Endothelial cell of umbilical vein (primary cell): ENCODE data around the gene DAO. TPM values are rescaled to one million over a fixed set of nuclear protein-coding genes. Genes with fewer than 3 reads are reported as not detected.

Experiments used
- BruUV-seq: library from RNA; stranded (reverse); fragments of 400-500 nt; replicated peaks from 2 replicates; lab custom pipeline; 2021; lab: Mats Ljungman, UMichigan
- CTCF ChIA-PET: fragments of 300-600, 350-600 bp; sonication (Branson Sonifier 250); formaldehyde crosslinking; loops from one replicate; lab custom pipeline; 2021; ENCODE audit warnings: antibody characterized with exemption, inconsistent platforms; lab: Charles Lee
- POLR2A ChIA-PET: fragments of 300-600, 350-600 bp; sonication (Branson Sonifier 250); formaldehyde crosslinking; loops from one replicate; lab custom pipeline; 2021; ENCODE audit warnings: antibody characterized with exemption, inconsistent platforms; lab: Charles Lee
- DNase-seq: peaks from one replicate; pipeline ENCODE4 v3.0.0-alpha.2; 2011; ENCODE audit warnings: low read depth, low spot score
- FAIRE-seq: peaks from 2 replicates; lab custom pipeline; 2011; peaks lifted over from hg19 to GRCh38; lab: Jason Lieb, UNC
- H2AFZ ChIP-seq: 2 replicates; pipeline ENCODE4 v1.6.0; 2012; ENCODE audit warnings: low read depth, low read length, control low read depth, inconsistent platforms
- H3K27ac ChIP-seq: 2 replicates; pipeline ENCODE4 v1.5.1; 2011; ENCODE audit warnings: low read depth, mild to moderate bottlenecking, control low read depth, low read length, moderate library complexity; ENCODE audit not compliant: insufficient read depth
- H3K27me3 ChIP-seq, 2 experiments: 2 replicates each; pipeline versions ENCODE4 v1.6.0 to v1.6.1; 2011; ENCODE audit warnings: low read length in 2 of 2, mixed read lengths in 1 of 2; ENCODE audit not compliant: control insufficient read depth in 2 of 2, insufficient read depth in 2 of 2
- H3K36me3 ChIP-seq, 2 experiments: 2 replicates in 1 of 2; 3 replicates in 1 of 2; pipeline ENCODE4 v1.5.1; 2011; ENCODE audit warnings: low read length in 2 of 2, mild to moderate bottlenecking in 1 of 2, moderate library complexity in 1 of 2; ENCODE audit not compliant: control insufficient read depth in 2 of 2, insufficient read depth in 2 of 2; ENCODE audit errors: extremely low read depth in 1 of 2
- H3K4me1 ChIP-seq: 3 replicates; pipeline ENCODE4 v1.5.1; 2011; ENCODE audit warnings: mild to moderate bottlenecking, low read length; ENCODE audit not compliant: control insufficient read depth, insufficient read depth; ENCODE audit errors: extremely low read depth
- H3K4me2 ChIP-seq: 2 replicates; pipeline ENCODE4 v1.6.1; 2011; ENCODE audit warnings: low read length, control low read depth, mixed read lengths; ENCODE audit not compliant: insufficient read depth
- H3K4me3 ChIP-seq, 3 experiments: fragments of 200-600 bp in 1 of 3; sonication (generic), shearing (Covaris generic) in 1 of 3; replicated peaks in 1 of 3; 2 replicates each; pipeline ENCODE4 v1.5.1; 2011 to 2016; ENCODE audit warnings: control low read depth in 3 of 3, low read length in 3 of 3, mild to moderate bottlenecking in 2 of 3, inconsistent platforms in 1 of 3, low read depth in 1 of 3, moderate library complexity in 1 of 3; ENCODE audit not compliant: insufficient read depth in 1 of 3
- H3K79me2 ChIP-seq: 2 replicates; pipeline ENCODE4 v1.6.0; 2012; ENCODE audit warnings: low read length, inconsistent platforms; ENCODE audit not compliant: control insufficient read depth, insufficient read depth
- H3K9ac ChIP-seq: replicated peaks from 2 replicates; pipeline ENCODE3; 2011; ENCODE audit warnings: low read length, control low read depth; ENCODE audit not compliant: insufficient read depth; ENCODE audit errors: extremely low read depth
- H3K9me1 ChIP-seq: replicated peaks from 3 replicates; pipeline ENCODE4 v1.6.0; 2011; ENCODE audit warnings: mild to moderate bottlenecking, low read length; ENCODE audit not compliant: control insufficient read depth, insufficient read depth; ENCODE audit errors: extremely low read depth
- H3K9me3 ChIP-seq: replicated peaks from 2 replicates; pipeline ENCODE4 v1.5.1; 2012; ENCODE audit warnings: low read length, inconsistent platforms; ENCODE audit not compliant: control insufficient read depth, insufficient read depth
- H4K20me1 ChIP-seq: replicated peaks from 2 replicates; pipeline ENCODE3; 2011; ENCODE audit warnings: mild to moderate bottlenecking, low read length; ENCODE audit not compliant: control insufficient read depth, insufficient read depth; ENCODE audit errors: extremely low read depth
- EZH2 ChIP-seq: IDR thresholded peaks from 2 replicates; pipeline ENCODE4 v1.6.1; 2012; ENCODE audit warnings: borderline replicate concordance, low read depth, mild to moderate bottlenecking, moderate library complexity, low read length, inconsistent platforms; ENCODE audit not compliant: severe bottlenecking
- FOS ChIP-seq: IDR thresholded peaks from 2 replicates; pipeline ENCODE4 v1.6.1; 2011; ENCODE audit warnings: mild to moderate bottlenecking, low read length, moderate library complexity, borderline replicate concordance; ENCODE audit not compliant: insufficient read depth
- JUN ChIP-seq: IDR thresholded peaks from 2 replicates; pipeline ENCODE4 v1.6.1; 2011; ENCODE audit warnings: borderline replicate concordance, low read depth; ENCODE audit not compliant: insufficient read length, insufficient read depth
- MYC ChIP-seq: IDR thresholded peaks from one replicate; pipeline ENCODE4 v1.6.1; 2011; ENCODE audit warnings: mild to moderate bottlenecking, low read depth, low read length
- POLR2A ChIP-seq: IDR thresholded peaks from 2 replicates; pipeline ENCODE4 v1.6.1; 2012; ENCODE audit warnings: low read depth, mild to moderate bottlenecking, control low read depth, low read length
- dilution Hi-C: fragments of 300-500 bp; cut with MboI; formaldehyde crosslinking; loops from one replicate; pipeline ENCODE4 v1.15.0; 2019; ENCODE audit warnings: low sequenced_read_pairs; ENCODE audit not compliant: extremely low pct_ligation_motif_present
- intact Hi-C: fragments of 100-400 bp; cut with micrococcal nuclease; formaldehyde crosslinking; loops from one replicate; pipeline ENCODE4 v1.10.0; 2022
- polyA plus RNA-seq, 4 experiments: library from polyadenylated mRNA; depleted of rRNA in 3 of 4; stranded (reverse) in 3 of 4; unstranded in 1 of 4; fragments of >200 nt; gene quantifications; 2 replicates each; pipeline versions ENCODE4 v1.2.1 to v1.2.3, GENCODE V29; 2011 to 2012; ENCODE audit warnings: missing spikeins in 1 of 4
- total RNA-seq: library from RNA; stranded (reverse); gene quantifications from 2 replicates; pipeline ENCODE4 v1.2.3, GENCODE V29; 2021
- TF ChIP-seq, protein P1 (sequence below), 2 donors: IDR thresholded peaks; 1 replicate in 1 of 2; 2 replicates in 1 of 2; pipeline ENCODE4 v1.5.1; 2011; ENCODE audit warnings: low read length in 2 of 2, mild to moderate bottlenecking in 2 of 2, moderate library complexity in 2 of 2, control low read depth in 1 of 2, inconsistent platforms in 1 of 2, low read depth in 1 of 2; ENCODE audit not compliant: insufficient read depth in 1 of 2; ENCODE audit errors: extremely low read depth in 1 of 2

Gene DAO
- total and polyA plus RNA-seq, 2 donors (not counting 3 experiments of a cell fraction or from before 2014, with no cell fraction given), result not detected

DNA sequence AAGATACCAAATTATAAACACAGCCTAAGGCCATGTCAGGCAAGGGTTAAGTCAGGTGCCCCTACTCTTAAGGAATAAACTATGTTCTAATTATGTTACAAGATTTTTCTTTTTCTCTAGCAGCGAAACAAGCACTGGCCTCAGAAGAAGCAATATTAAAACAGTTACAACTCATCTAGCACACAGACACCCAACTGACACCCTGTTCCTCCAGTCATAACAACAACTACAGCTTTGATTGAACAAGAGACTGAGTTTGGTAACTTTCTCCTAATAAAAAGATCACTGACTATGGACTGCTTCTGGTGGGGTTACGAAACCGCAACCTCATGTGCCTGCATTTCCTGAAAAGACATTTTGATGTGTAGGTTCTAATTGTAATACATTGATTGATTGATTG, 3.3 kb upstream of the DAO start:
- Histone ChIP-seq H3K36me3 (no peaks in the 10 kb centered on the region), H3K4me1 (no peaks in the 10 kb centered on the region), H4K20me1 (no peaks in the 10 kb centered on the region), H3K4me2 (no peak overlapping the region), H3K4me3 (no peak overlapping the region), H3K27ac (no peak overlapping the region), H3K9me3 (no peaks in the 10 kb centered on the region), H2AFZ (no peak overlapping the region), H3K27me3 (no peaks in the 10 kb centered on the region), H3K9ac (no peak overlapping the region), H3K79me2 (no peaks in the 10 kb centered on the region), H3K9me1 (no peaks in the 10 kb centered on the region)
- ChIA-PET POLR2A (no interaction called here), CTCF (no interaction called here)
- no TSS peak for BruUV-seq
- TF ChIP-seq FOS (no peak), JUN (no peak), MYC (no peak), POLR2A (no peak)
- TF ChIP-seq, protein P1, sequence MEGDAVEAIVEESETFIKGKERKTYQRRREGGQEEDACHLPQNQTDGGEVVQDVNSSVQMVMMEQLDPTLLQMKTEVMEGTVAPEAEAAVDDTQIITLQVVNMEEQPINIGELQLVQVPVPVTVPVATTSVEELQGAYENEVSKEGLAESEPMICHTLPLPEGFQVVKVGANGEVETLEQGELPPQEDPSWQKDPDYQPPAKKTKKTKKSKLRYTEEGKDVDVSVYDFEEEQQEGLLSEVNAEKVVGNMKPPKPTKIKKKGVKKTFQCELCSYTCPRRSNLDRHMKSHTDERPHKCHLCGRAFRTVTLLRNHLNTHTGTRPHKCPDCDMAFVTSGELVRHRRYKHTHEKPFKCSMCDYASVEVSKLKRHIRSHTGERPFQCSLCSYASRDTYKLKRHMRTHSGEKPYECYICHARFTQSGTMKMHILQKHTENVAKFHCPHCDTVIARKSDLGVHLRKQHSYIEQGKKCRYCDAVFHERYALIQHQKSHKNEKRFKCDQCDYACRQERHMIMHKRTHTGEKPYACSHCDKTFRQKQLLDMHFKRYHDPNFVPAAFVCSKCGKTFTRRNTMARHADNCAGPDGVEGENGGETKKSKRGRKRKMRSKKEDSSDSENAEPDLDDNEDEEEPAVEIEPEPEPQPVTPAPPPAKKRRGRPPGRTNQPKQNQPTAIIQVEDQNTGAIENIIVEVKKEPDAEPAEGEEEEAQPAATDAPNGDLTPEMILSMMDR (IDR thresholded peaks at IDR 0.05; ENCODE audit: extremely low read depth in 1 of 2, insufficient read depth in 1 of 2, low read depth in 1 of 2, low read length in 2 of 2), result no peak
- intact Hi-C loops, result no loop called here
- dilution Hi-C loops, result no loop called here
- FAIRE-seq (no peak), DNase-seq (no peak)

DNA sequence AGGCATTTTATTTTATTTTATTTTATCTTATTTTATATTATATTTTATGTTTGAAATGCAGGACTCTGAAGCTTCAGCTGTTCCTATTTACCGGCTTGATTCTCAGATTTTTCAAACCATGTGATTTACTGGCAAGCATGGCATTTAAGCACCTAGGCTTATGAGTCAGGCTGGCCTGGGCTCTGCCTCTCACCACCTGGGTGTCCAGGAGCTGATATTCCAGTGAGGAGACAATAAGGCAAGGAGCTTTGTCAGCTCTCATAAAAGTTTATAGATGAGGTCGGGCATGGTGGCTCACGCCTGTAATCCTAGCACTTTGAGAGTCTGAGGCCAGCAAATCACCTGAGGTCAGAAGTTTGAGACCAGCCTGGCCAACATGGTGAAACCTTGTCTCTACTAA, 2.1 kb downstream of the DAO start:
- H4K20me1 ChIP-seq, result no peaks in the 10 kb centered on the region
- ChIA-PET POLR2A (interaction anchor here (0.6 kb wide), 1 partner anchor 8 kb away, joined by 5 read pairs; no protein-coding TSS in a partner anchor), CTCF (interaction anchor here (0.8 to 1.3 kb wide), 4 partner anchors 8 to 215 kb away, joined by 3 read pairs; partner anchors contain the start of gene UNG)
- H3K27ac ChIP-seq, result no peak overlapping the region
- H3K9me3 ChIP-seq, result no peaks in the 10 kb centered on the region
- H3K9ac ChIP-seq, result no peak overlapping the region
- no peaks in the 10 kb centered on the region for H3K4me1 ChIP-seq
- no TSS peak for BruUV-seq
- H2AFZ ChIP-seq, result no peak overlapping the region
- no peaks in the 10 kb centered on the region for H3K27me3 ChIP-seq
- dilution Hi-C loops (no loop called here), intact Hi-C loops (no loop called here)
- no peak overlapping the region for H3K4me3 ChIP-seq
- H3K79me2 ChIP-seq, result no peaks in the 10 kb centered on the region
- DNase-seq (no peak), FAIRE-seq (no peak)
- H3K4me2 ChIP-seq, result no peak overlapping the region
- no peaks in the 10 kb centered on the region for H3K36me3 ChIP-seq
- no peaks in the 10 kb centered on the region for H3K9me1 ChIP-seq
- TF ChIP-seq EZH2, result no peak
